HepG2 (cell line): Measurements from ENCODE around the gene GCH1. TPM values are rescaled to one million over a fixed set of nuclear protein-coding genes. Genes with fewer than 3 reads are reported as not detected.
A peak's percentile ranks its signal among the peaks of the same experiment; 100 is the strongest.

Experiments used
- CSRNP1 ChIP-seq: sonication (generic); formaldehyde crosslinking; IDR thresholded peaks from 2 replicates; pipeline ENCODE4 v1.8.1; 2023; ENCODE audit warnings: mild to moderate bottlenecking, missing genetic modification reagents
- ELF1 ChIP-seq: sonication (generic); formaldehyde crosslinking; IDR thresholded peaks from 2 replicates; pipeline ENCODE4 v1.4.0; 2020; ENCODE audit warnings: missing genetic modification reagents
- ELF3 ChIP-seq: IDR thresholded peaks from 2 replicates; pipeline ENCODE4 v1.6.1; 2016; ENCODE audit warnings: missing genetic modification reagents, missing compliant biosample characterization
- HIC2 ChIP-seq: sonication (generic); formaldehyde crosslinking; IDR thresholded peaks from 2 replicates; pipeline ENCODE4 v1.9.0; 2022; ENCODE audit warnings: low read depth, missing genetic modification reagents
- HMG20B ChIP-seq: conservative IDR thresholded peaks from 2 replicates; pipeline ENCODE4 v1.6.1; 2016; ENCODE audit warnings: missing genetic modification reagents, missing compliant biosample characterization
- JUNB ChIP-seq: sonication (generic); formaldehyde crosslinking; IDR thresholded peaks from 2 replicates; pipeline ENCODE4 v1.8.0; 2022; ENCODE audit warnings: missing genetic modification reagents, mild to moderate bottlenecking, borderline replicate concordance
- MTERF4 ChIP-seq: sonication (generic); formaldehyde crosslinking; IDR thresholded peaks from 2 replicates; pipeline ENCODE4 v1.8.0; 2023; ENCODE audit warnings: mild to moderate bottlenecking, missing genetic modification reagents
- NBN ChIP-seq: fragments of 450-650 bp; conservative IDR thresholded peaks from 2 replicates; pipeline ENCODE4 v1.6.1; 2017
- RFXANK ChIP-seq: IDR thresholded peaks from 2 replicates; pipeline ENCODE4 v1.6.1; 2016
- SMC3 ChIP-seq: IDR thresholded peaks from 2 replicates; pipeline ENCODE4 v1.6.1; 2011; ENCODE audit warnings: low read length, improper control_type of control experiment
- TCF12 ChIP-seq, 2 experiments: fragments of 450-650 bp in 1 of 2; sonication (generic) in 1 of 2; formaldehyde crosslinking in 1 of 2; IDR thresholded peaks; 2 replicates each; pipeline versions ENCODE4 v1.6.1 to v1.8.0; 2017 to 2022; ENCODE audit warnings: antibody characterized with exemption in 1 of 2, mild to moderate bottlenecking in 1 of 2, missing genetic modification reagents in 1 of 2, moderate library complexity in 1 of 2
- TFDP1 ChIP-seq: IDR thresholded peaks from 2 replicates; pipeline ENCODE4 v1.6.1; 2016; ENCODE audit warnings: missing compliant biosample characterization, missing genetic modification reagents, borderline replicate concordance
- U2AF1 ChIP-seq: fragments of 200-400 bp; formaldehyde crosslinking; optimal IDR thresholded peaks from 2 replicates; pipeline ENCODE3; 2017; ENCODE audit warnings: mild to moderate bottlenecking, low read depth, low read length
- YEATS4 ChIP-seq: sonication (generic); formaldehyde crosslinking; IDR thresholded peaks from 2 replicates; pipeline ENCODE4 v1.4.0; 2020; ENCODE audit warnings: missing genetic modification reagents, borderline replicate concordance
- ZNF225 ChIP-seq: sonication (generic); formaldehyde crosslinking; IDR thresholded peaks from 2 replicates; pipeline ENCODE4 v1.4.0; 2020; ENCODE audit warnings: mild to moderate bottlenecking, missing genetic modification reagents
- ZNF326 ChIP-seq: sonication (generic); formaldehyde crosslinking; IDR thresholded peaks from 2 replicates; pipeline ENCODE4 v1.4.0; 2020; ENCODE audit warnings: missing genetic modification reagents, borderline replicate concordance
- ZNF724P ChIP-seq: sonication (generic); formaldehyde crosslinking; IDR thresholded peaks from 2 replicates; pipeline ENCODE4 v1.8.0; 2022; ENCODE audit warnings: missing genetic modification reagents, borderline replicate concordance
- ZSCAN9 ChIP-seq: IDR thresholded peaks from 2 replicates; pipeline ENCODE4 v1.6.1; 2016; ENCODE audit warnings: borderline replicate concordance
- polyA plus RNA-seq, 8 experiments: library from polyadenylated mRNA; depleted of rRNA in 3 of 8; stranded (reverse) in 7 of 8; unstranded in 1 of 8; fragments of >200 nt; fragmentation: Illumina TruSeq in 4 of 8; extraction: Trizol in 4 of 8; gene quantifications; 2 replicates each; pipeline versions ENCODE4 v1.2.1 to v1.2.3, GENCODE V29; 2011 to 2016; ENCODE audit warnings: low read depth in 4 of 8, missing spikeins in 1 of 8, mixed read lengths in 1 of 8; ENCODE audit not compliant: insufficient read depth in 1 of 8
- total RNA-seq, 5 experiments: library from RNA; depleted of rRNA; stranded (reverse); fragments of >200 nt; fragmentation: Illumina TruSeq; extraction: Trizol; gene quantifications; 2 replicates each; pipeline ENCODE4 v1.2.3, GENCODE V29; 2016; ENCODE audit warnings: low read depth in 1 of 5
- TF ChIP-seq, protein P1 (sequence below): sonication (generic); formaldehyde crosslinking; IDR thresholded peaks from 2 replicates; pipeline ENCODE4 v1.4.0; 2020; ENCODE audit warnings: missing genetic modification reagents

GCH1 gene
- total and polyA plus RNA-seq, 2 of the 13 experiments (the other 11 are each of a cell fraction or from before 2014, with no cell fraction given): 15.0 to 25.2 TPM

DNA sequence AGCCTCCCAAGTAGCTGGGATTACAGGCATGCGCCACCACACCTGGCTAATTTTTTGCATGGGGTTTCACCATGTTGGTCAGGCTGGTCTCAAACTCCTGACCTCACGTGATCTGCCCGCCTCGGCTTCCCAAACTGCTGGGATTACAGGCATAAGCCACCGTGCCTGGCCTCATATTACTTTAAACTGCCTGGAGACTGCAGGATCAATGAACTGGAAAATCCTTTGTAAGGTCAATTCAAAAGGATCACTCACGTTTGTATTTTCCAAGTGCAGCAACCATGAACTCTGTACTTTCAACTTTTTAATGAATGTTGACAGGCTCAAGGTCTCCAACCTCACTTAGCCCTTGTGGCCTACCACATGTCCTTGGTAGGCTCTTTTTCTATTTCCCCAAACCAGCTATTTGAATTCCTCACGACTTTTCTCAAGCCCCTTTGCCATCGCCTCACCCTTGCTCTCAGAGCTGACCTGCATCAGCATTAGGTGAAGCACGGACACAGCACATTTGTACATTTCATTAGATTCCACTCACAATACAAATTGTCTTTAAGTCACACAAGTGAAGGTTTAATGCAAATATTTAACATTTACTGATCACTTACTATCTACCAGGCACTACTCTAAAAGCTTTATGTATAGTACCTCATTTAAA lies 42.2 kb upstream of the GCH1 start (continued):
- no peak for TF ChIP-seq NBN
- TF ChIP-seq ZNF225: no peak
- TF ChIP-seq, protein P1, sequence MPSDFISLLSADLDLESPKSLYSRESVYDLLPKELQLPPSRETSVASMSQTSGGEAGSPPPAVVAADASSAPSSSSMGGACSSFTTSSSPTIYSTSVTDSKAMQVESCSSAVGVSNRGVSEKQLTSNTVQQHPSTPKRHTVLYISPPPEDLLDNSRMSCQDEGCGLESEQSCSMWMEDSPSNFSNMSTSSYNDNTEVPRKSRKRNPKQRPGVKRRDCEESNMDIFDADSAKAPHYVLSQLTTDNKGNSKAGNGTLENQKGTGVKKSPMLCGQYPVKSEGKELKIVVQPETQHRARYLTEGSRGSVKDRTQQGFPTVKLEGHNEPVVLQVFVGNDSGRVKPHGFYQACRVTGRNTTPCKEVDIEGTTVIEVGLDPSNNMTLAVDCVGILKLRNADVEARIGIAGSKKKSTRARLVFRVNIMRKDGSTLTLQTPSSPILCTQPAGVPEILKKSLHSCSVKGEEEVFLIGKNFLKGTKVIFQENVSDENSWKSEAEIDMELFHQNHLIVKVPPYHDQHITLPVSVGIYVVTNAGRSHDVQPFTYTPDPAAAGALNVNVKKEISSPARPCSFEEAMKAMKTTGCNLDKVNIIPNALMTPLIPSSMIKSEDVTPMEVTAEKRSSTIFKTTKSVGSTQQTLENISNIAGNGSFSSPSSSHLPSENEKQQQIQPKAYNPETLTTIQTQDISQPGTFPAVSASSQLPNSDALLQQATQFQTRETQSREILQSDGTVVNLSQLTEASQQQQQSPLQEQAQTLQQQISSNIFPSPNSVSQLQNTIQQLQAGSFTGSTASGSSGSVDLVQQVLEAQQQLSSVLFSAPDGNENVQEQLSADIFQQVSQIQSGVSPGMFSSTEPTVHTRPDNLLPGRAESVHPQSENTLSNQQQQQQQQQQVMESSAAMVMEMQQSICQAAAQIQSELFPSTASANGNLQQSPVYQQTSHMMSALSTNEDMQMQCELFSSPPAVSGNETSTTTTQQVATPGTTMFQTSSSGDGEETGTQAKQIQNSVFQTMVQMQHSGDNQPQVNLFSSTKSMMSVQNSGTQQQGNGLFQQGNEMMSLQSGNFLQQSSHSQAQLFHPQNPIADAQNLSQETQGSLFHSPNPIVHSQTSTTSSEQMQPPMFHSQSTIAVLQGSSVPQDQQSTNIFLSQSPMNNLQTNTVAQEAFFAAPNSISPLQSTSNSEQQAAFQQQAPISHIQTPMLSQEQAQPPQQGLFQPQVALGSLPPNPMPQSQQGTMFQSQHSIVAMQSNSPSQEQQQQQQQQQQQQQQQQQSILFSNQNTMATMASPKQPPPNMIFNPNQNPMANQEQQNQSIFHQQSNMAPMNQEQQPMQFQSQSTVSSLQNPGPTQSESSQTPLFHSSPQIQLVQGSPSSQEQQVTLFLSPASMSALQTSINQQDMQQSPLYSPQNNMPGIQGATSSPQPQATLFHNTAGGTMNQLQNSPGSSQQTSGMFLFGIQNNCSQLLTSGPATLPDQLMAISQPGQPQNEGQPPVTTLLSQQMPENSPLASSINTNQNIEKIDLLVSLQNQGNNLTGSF: no peak
- no peak for TF ChIP-seq MTERF4 (CRISPR knock-in tag)
- TF ChIP-seq ELF3: peak; percentile 13; the same call in 1 of the 2 replicates
- peak; percentile 62; the same call in 1 of the 2 replicates for TF ChIP-seq HIC2
- no peak for TF ChIP-seq ZNF326 (CRISPR knock-in tag)
- TF ChIP-seq RFXANK: 0 out of 2 replicates have a peak, but pooled peaks have one; percentile 52
- no peak for TF ChIP-seq ZNF724P
- no peak for TF ChIP-seq SMC3
- TF ChIP-seq ZSCAN9 (CRISPR knock-in tag): 0 out of 2 replicates have a peak, but pooled peaks have one; percentile 21
- no peak for TF ChIP-seq TFDP1
- TF ChIP-seq HMG20B: no peak
- no peak for TF ChIP-seq ELF1 (CRISPR knock-in tag)
- TF ChIP-seq U2AF1: no peak
- TF ChIP-seq YEATS4 (CRISPR knock-in tag): peak; percentile 26; the same call in 1 of the 2 replicates
- TF ChIP-seq CSRNP1 (CRISPR knock-in tag): no peak
- no peak for TF ChIP-seq TCF12 (IDR thresholded peaks at IDR 0.05)
- TF ChIP-seq TCF12 (CRISPR knock-in tag; IDR thresholded peaks at IDR 0.05): no peak
- TF ChIP-seq JUNB: no peak
